ENCODE data around the gene TRPM2. TPM values are rescaled to one million over a fixed set of nuclear protein-coding genes. Genes with fewer than 3 reads are reported as not detected.

TRPM2 gene
- total RNA-seq, 1 donor from 2014 or later = 0.52 TPM

GRCh38 chr21:44462086-44462833 lies 108.8 kb downstream of the TRPM2 start:
- DNase-seq (ENCODE audit: low read depth) = no peak
- no peak overlapping the region for H3K4me3 ChIP-seq (ENCODE audit: low read depth, low read length)
- TF ChIP-seq CTCF (conservative IDR thresholded peaks at IDR 0.05; ENCODE audit: low read depth, low read length) = no peak

GRCh38 chr21:44462834-44463200 lies 109.4 kb downstream of the TRPM2 start:
- no peak for TF ChIP-seq CTCF (conservative IDR thresholded peaks at IDR 0.05; ENCODE audit: low read depth, low read length)
- DNase-seq (ENCODE audit: low read depth) = no peak
- no peak overlapping the region for H3K4me3 ChIP-seq (ENCODE audit: low read depth, low read length)

DNA sequence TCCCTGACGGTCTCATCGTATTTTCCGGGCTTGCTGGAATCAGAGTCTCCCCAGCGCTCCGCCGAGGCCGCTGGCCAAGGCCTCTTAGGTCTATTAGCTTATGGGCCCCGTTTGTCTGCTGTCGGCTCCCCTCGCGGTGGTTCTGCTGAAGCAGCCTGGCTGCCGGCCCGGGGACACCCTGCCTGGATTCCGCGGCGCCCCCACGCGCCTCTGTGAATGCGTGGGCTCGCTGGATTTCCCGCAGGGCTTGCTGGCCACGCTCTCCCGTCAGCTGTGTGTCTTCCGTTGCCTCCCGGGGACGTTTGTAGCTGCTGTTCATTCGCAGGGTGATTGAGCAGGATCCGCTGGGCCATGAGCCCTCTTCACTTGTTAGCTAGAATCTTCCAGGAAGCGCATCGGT lies 110.3 kb downstream of the TRPM2 start:
- DNase-seq (ENCODE audit: low read depth) = no peak
- H3K4me3 ChIP-seq (ENCODE audit: low read depth, low read length) = no peak overlapping the region
- TF ChIP-seq CTCF (conservative IDR thresholded peaks at IDR 0.05; ENCODE audit: low read depth, low read length) = no peak

DNA sequence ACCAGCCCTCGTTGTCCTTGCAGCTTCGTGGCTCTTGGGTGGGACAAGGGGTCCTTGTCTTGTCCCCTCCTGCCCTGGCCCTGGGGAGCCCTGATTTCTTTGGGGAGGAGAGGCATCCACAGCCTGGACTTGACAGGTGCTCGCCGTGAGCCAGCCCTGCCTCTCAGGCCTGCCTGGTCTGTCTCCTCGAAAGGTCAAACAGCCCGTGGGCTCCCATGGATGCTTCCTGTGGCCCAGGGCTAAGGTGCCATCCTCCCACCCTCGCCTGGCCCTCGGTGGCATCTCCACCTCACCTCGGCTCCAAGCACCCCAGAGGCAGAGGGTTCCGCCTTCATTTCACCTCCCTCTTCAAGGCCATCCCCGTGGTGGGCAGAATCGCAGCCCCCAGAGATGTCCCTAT lies 110.9 kb downstream of the TRPM2 start:
- DNase-seq (ENCODE audit: low read depth) = no peak
- H3K4me3 ChIP-seq (ENCODE audit: low read depth, low read length) = no peak overlapping the region
- TF ChIP-seq CTCF (conservative IDR thresholded peaks at IDR 0.05; ENCODE audit: low read depth, low read length) = no peak

DNA sequence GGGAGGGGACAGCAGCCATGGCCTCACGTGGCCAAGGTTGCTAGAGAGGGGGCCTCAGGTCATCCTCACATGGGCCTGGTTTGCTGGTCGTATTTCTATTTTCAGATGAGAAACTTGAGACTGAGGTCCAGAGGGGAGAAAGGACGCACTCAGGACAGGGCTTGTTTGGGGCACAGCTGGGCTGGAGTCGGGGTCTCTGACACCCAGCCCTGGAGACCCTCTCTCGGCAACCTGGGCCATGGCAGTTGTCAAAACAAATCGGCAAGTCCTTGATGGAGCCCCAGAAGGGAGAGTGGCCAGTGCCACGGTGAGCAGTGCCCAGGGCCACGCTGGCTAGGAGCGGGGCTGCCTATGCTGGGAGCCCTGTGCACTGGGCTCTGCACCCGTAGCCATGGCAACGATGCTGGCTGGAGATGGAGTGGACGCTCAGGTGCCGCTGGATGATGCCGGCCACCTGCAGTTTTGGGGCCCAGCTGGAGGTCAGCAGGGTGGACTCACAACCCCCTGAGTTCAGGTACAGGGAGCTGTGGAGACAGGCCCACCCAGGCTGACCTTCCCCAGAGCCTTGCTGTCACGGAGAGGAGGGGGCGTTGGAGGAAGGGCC lies 113.0 kb downstream of the TRPM2 start:
- TF ChIP-seq CTCF (conservative IDR thresholded peaks at IDR 0.05; ENCODE audit: low read depth, low read length) = no peak
- H3K4me3 ChIP-seq (ENCODE audit: low read depth, low read length) = no peak overlapping the region
- no peak for DNase-seq (ENCODE audit: low read depth)

GRCh38 chr21:44466996-44467858 lies 113.8 kb downstream of the TRPM2 start:
- H3K4me3 ChIP-seq (ENCODE audit: low read depth, low read length) = no peak overlapping the region
- no peak for DNase-seq (ENCODE audit: low read depth)
- TF ChIP-seq CTCF (conservative IDR thresholded peaks at IDR 0.05; ENCODE audit: low read depth, low read length) = no peak

All from epithelial cell of proximal tubule (primary cell).